ENCODE measurements around the gene TNFSF9.
"Not testable (repeated sequence)": the region's sequence is repeated elsewhere in the genome, so short reads cannot be mapped to it uniquely, and the experiment has no call there.

The TNFSF9 gene

DNA sequence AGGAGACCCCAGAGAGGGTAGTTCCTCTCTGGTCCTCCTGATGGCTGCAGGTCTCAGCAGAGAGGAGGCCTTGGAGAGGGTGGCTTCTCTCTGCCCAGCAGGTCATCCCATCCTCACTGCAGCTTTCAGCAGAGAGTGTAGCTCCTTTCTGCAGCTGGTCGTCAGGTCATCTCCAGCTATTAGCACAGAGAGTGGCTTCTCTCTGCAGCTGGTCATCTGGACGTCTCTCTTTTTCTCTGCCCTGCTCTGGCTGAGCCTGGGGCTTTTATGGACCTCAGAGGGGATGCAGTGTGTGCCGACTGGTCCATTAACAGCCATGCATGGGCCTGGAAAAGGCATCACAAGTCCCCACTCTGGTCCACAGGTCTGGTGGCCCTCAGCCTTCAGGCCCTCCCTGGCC, 20.3 kb downstream of the TNFSF9 start:
- TF ChIP-seq, protein P1, sequence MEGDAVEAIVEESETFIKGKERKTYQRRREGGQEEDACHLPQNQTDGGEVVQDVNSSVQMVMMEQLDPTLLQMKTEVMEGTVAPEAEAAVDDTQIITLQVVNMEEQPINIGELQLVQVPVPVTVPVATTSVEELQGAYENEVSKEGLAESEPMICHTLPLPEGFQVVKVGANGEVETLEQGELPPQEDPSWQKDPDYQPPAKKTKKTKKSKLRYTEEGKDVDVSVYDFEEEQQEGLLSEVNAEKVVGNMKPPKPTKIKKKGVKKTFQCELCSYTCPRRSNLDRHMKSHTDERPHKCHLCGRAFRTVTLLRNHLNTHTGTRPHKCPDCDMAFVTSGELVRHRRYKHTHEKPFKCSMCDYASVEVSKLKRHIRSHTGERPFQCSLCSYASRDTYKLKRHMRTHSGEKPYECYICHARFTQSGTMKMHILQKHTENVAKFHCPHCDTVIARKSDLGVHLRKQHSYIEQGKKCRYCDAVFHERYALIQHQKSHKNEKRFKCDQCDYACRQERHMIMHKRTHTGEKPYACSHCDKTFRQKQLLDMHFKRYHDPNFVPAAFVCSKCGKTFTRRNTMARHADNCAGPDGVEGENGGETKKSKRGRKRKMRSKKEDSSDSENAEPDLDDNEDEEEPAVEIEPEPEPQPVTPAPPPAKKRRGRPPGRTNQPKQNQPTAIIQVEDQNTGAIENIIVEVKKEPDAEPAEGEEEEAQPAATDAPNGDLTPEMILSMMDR (IDR thresholded peaks at IDR 0.05; ENCODE audit: insufficient read depth, low read length, missing control alignments) = no peak
- H3K4me3 ChIP-seq (ENCODE audit: low read depth, low read length) = no peak overlapping the region
- ChIA-PET CTCF (no interaction called here), POLR2A (no interaction called here)
- DNase-seq (ENCODE audit: low read depth, low spot score) = no peak

DNA sequence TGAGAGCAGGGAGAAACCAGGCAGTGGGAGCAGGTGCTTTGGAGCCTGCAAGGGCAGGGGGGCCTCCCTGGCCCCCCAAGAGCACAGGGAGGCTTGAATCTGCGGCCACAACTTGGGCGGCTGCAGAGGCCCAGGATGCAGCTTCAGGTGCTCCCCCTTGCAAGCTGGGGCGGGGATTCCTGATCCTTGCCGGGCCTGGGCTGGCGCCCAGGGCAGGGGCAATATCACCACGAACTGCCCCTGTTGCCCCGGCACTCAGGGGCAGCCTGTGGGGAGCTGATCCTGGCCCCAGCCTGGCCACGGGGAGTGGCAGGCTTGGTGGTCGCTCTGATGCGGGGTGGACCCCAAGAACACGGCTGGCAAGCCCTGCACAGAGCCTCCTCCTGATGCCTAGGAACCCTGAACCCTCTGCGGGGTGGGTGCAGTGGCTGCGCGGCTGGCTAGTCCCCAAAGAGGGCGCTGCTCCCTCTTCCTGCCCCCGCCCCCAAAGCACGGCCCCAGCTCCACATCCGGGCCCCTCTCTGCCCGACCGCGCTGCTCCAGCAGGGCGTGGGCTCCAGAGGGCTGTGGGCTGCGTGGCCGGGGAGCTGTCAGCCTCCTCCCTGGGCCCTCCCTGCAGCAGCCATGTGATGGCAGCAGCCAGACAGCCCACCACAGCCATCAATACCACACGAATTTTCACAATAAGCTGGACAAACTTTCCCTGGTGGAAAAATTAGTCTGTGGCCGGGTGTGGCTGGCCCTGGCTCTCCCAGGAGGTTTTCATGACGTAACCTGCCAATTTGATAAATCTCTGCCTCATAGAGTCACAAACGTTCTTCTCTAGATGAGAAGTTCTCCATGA, 21.0 kb downstream of the TNFSF9 start:
- ChIA-PET CTCF (no interaction called here), POLR2A (no interaction called here)
- TF ChIP-seq, protein P1 (IDR thresholded peaks at IDR 0.05; ENCODE audit: insufficient read depth, low read length, missing control alignments) = no peak
- no peak for DNase-seq (ENCODE audit: low read depth, low spot score)
- H3K4me3 ChIP-seq (ENCODE audit: low read depth, low read length) = no peak overlapping the region

- ChIA-PET POLR2A (no interaction called here), CTCF (no interaction called here)
- H3K4me3 ChIP-seq (ENCODE audit: low read depth, low read length) = no peak overlapping the region
- no peak for DNase-seq (ENCODE audit: low read depth, low spot score)
- TF ChIP-seq, protein P1 (IDR thresholded peaks at IDR 0.05; ENCODE audit: insufficient read depth, low read length, missing control alignments) = no peak
Measured at GRCh38 chr19:6556043-6556449, 25.2 kb downstream of the TNFSF9 start.

DNA sequence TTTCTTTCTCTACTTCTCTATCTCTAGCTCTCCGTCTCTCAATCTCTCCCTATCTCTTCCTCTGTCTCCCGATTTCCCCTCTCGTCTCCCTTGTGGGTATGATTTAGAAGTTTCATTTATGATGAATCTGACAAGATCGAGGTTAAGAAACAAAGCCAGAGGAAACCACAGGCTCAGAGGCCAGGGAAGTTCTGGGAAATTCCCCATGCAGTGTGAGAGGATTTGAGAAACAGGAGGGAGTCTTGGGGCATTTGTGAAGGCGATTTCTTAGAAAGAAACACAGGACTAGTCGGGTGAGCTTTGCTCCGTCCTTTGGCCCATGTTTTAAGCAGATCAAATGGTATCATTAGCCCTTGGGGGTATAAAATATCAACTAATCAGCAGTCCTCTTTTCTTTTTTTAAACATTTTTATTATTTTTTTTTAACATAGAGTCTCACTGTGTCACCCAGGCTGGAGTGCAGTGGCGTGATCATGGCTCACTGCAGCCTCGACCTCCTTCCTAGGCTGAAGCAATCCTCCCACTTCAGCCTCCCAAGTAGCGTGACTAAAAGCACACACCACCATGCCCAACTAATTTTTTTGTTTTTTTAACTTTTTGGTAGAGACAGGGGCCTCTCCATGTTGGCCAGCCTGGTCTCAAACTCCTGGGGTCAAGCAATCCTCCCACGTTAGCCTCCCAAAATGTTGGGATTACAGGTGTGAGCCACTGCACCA, 25.8 kb downstream of the TNFSF9 start:
- ChIA-PET CTCF (no interaction called here), POLR2A (no interaction called here)
- TF ChIP-seq, protein P1 (IDR thresholded peaks at IDR 0.05; ENCODE audit: insufficient read depth, low read length, missing control alignments) = no peak
- DNase-seq (ENCODE audit: low read depth, low spot score) = no peak
- H3K4me3 ChIP-seq (ENCODE audit: low read depth, low read length) = no peak overlapping the region

DNA sequence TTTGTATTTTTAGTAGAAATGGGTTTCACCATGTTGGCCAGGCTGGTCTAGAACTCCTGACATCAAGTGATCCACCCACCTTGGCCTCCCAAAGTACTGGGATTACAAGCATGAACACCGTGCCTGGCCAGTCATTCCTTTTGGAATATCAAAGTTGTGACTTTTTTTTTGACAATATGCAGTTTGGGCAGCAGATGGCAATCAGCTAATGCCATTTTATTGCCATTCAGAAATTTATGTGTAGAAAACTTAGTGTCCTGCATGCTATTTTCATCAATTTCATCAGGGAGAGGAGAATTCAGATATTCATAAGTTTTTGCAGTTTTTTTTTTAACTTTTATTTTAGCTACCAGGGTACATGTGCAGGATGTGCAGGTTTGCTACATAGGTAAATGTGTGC, 31.6 kb downstream of the TNFSF9 start:
- CTCF ChIA-PET = interaction anchor here (1.0 to 2.4 kb wide), 2 partner anchors 71 to 301 kb away, joined by 3 to 8 read pairs; no protein-coding TSS in a partner anchor
- DNase-seq (ENCODE audit: low read depth, low spot score); H3K4me3 ChIP-seq (ENCODE audit: low read depth, low read length): not testable (repeated sequence)
- POLR2A ChIA-PET = interaction anchor here (0.6 kb wide), 1 partner anchor 76 kb away, joined by 3 read pairs; no protein-coding TSS in a partner anchor

DNA sequence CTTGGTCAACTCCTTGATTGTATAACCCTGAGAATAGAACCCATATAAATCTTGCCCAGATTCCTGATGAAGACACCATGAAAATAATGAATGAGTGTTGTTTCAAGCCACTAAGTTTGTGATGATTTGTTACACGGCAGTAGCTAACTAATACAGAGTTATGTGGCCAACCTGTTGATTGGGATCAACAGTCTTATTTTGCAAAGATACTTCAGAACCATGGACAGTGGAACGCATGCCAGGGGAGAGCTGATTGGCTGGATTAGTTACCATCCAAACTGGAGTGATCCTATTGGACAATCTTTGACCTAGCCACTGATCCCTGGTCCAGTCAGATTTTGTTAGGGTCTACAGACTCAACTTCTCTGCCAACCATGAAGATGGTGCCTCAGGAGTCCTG, 33.6 kb downstream of the TNFSF9 start:
- no peak for DNase-seq (ENCODE audit: low read depth, low spot score)
- TF ChIP-seq, protein P1 (IDR thresholded peaks at IDR 0.05; ENCODE audit: insufficient read depth, low read length, missing control alignments) = no peak
- no peak overlapping the region for H3K4me3 ChIP-seq (ENCODE audit: low read depth, low read length)
- ChIA-PET CTCF (interaction anchor here (1.4 kb wide), 1 partner anchor 48 kb away, joined by 5 read pairs; no protein-coding TSS in a partner anchor), POLR2A (no interaction called here)

DNA sequence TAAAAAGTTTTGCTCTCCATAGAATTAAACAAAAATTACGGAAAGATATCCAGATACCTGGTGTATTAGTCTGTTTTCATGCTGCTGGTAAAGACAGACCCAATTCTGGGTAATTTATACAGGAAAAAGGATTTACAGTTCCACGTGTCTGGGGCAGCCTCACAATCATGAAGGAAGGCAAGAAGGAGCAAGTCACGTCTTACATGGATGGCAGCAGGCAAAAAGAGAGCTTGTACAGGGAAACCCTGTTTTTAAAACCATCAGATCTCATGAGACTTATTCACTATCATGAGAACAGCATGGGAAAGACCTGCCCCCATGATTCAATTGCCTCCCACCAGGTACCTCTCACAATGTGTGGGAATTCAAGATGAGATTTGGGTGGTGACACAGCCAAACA, 35.9 kb downstream of the TNFSF9 start:
- POLR2A ChIA-PET; DNase-seq (ENCODE audit: low read depth, low spot score); CTCF ChIA-PET; H3K4me3 ChIP-seq (ENCODE audit: low read depth, low read length): not testable (repeated sequence)
